SK-N-SH (cell line): Measurements from ENCODE around the gene TMEM30A. TPM values are rescaled to one million over a fixed set of nuclear protein-coding genes. Genes with fewer than 3 reads are reported as not detected.

Source experiments
- CTCF ChIA-PET: fragments of 300-600, 350-600 bp; formaldehyde crosslinking; extraction: SDS; loops from one replicate; lab custom pipeline; 2021; lab: Yijun Ruan, JAX
- POLR2A ChIA-PET: fragments of 350-600 bp; sonication (Branson Sonifier 250); formaldehyde crosslinking; extraction: SDS; loops from one replicate; lab custom pipeline; 2020; ENCODE audit warnings: antibody characterized with exemption, inconsistent platforms; lab: Yijun Ruan, JAX
- DNase-seq: peaks from one replicate; pipeline ENCODE4 v3.0.0; 2012
- H2AFZ ChIP-seq: fragments of 200-600 bp; sonication (generic); 2 replicates; pipeline ENCODE4 v1.8.1; 2016; ENCODE audit warnings: antibody characterized with exemption, mild to moderate bottlenecking, low read depth
- H3F3A ChIP-seq: fragments of 200-600 bp; sonication (generic); replicated peaks from 2 replicates; pipeline ENCODE3; 2016; ENCODE audit warnings: antibody characterized with exemption, mild to moderate bottlenecking; ENCODE audit not compliant: insufficient read depth
- H3K27ac ChIP-seq, 2 experiments: fragments of 200-500 bp in 1 of 2; fragments of 200-600 bp in 1 of 2; sonication (Bioruptor generic) in 1 of 2; sonication (generic), shearing (Covaris generic) in 1 of 2; 2 replicates each; pipeline versions ENCODE4 v1.5.1 to v1.6.1; 2014 to 2016; ENCODE audit warnings: low read depth in 2 of 2, inconsistent platforms in 1 of 2, low read length in 1 of 2, mild to moderate bottlenecking in 1 of 2, mixed read lengths in 1 of 2
- H3K27me3 ChIP-seq: fragments of 200-600 bp; sonication (generic), shearing (Covaris generic); 2 replicates; pipeline ENCODE4 v1.6.1; 2016; ENCODE audit warnings: mixed run types; ENCODE audit not compliant: insufficient read depth
- H3K36me3 ChIP-seq, 2 experiments: fragments of 200-500 bp in 1 of 2; fragments of 200-600 bp in 1 of 2; sonication (Bioruptor generic) in 1 of 2; sonication (generic) in 1 of 2; replicated peaks in 1 of 2; 2 replicates each; pipeline versions ENCODE3 to v1.5.1; 2014 to 2016; ENCODE audit warnings: low read length in 1 of 2, mild to moderate bottlenecking in 1 of 2; ENCODE audit not compliant: insufficient read depth in 2 of 2, control insufficient read depth in 1 of 2
- H3K4me1 ChIP-seq, 2 experiments: fragments of 200-500 bp in 1 of 2; fragments of 200-600 bp in 1 of 2; sonication (Bioruptor generic) in 1 of 2; sonication (generic), shearing (Covaris generic) in 1 of 2; 2 replicates each; pipeline versions ENCODE4 v1.5.1 to v1.6.1; 2014 to 2016; ENCODE audit warnings: low read depth in 1 of 2, low read length in 1 of 2, mixed run types in 1 of 2; ENCODE audit not compliant: insufficient read depth in 2 of 2, control insufficient read depth in 1 of 2
- H3K4me2 ChIP-seq: fragments of 200-600 bp; sonication (generic), shearing (Covaris generic); 2 replicates; pipeline ENCODE4 v1.6.1; 2017; ENCODE audit warnings: mixed run types
- H3K4me3 ChIP-seq, 2 experiments: fragments of 200-500 bp in 1 of 2; fragments of 200-600 bp in 1 of 2; sonication (Bioruptor generic) in 1 of 2; sonication (generic), shearing (Covaris generic) in 1 of 2; 2 replicates each; pipeline versions ENCODE4 v1.5.1 to v1.8.1; 2014 to 2016; ENCODE audit warnings: low read depth in 2 of 2, inconsistent platforms in 1 of 2, low read length in 1 of 2, mild to moderate bottlenecking in 1 of 2, mixed read lengths in 1 of 2, moderate library complexity in 1 of 2
- H3K79me2 ChIP-seq: fragments of 200-600 bp; sonication (generic); 2 replicates; pipeline ENCODE4 v1.8.1; 2017; ENCODE audit warnings: mild to moderate bottlenecking; ENCODE audit not compliant: insufficient read depth
- H3K9ac ChIP-seq: fragments of 200-600 bp; sonication (generic); 2 replicates; pipeline ENCODE4 v1.6.1; 2017; ENCODE audit warnings: mixed run types
- H3K9me2 ChIP-seq: fragments of 200-600 bp; sonication (generic); 2 replicates; pipeline ENCODE4 v1.6.1; 2017; ENCODE audit warnings: mixed run types
- H3K9me3 ChIP-seq: fragments of 200-600 bp; sonication (generic); 2 replicates; pipeline ENCODE4 v1.6.1; 2017; ENCODE audit warnings: mixed run types, mild to moderate bottlenecking, moderate library complexity
- H4K20me1 ChIP-seq: fragments of 200-600 bp; sonication (generic); 2 replicates; pipeline ENCODE4 v1.6.1; 2017; ENCODE audit warnings: mild to moderate bottlenecking, mixed run types; ENCODE audit not compliant: insufficient read depth
- ELF1 ChIP-seq: IDR thresholded peaks from 2 replicates; pipeline ENCODE4 v1.4.0; 2012
- FOSL2 ChIP-seq: IDR thresholded peaks from 2 replicates; pipeline ENCODE4 v1.4.0; 2012; ENCODE audit warnings: low read depth, mild to moderate bottlenecking, moderate library complexity, borderline replicate concordance
- GATA2 ChIP-seq: sonication (generic); formaldehyde crosslinking; IDR thresholded peaks from 2 replicates; pipeline ENCODE4 v1.5.0; 2020; ENCODE audit warnings: mild to moderate bottlenecking, missing genetic modification reagents
- WGBS: methylation state at CpG from one replicate; pipeline ENCODE4 v1.1.6; 2017; ENCODE audit warnings: low lambda C conversion rate; 5-methylcytosine and 5-hydroxymethylcytosine counted together
- polyA plus RNA-seq, 3 experiments: library from polyadenylated mRNA; depleted of rRNA; stranded (reverse); fragments of >200 nt; gene quantifications; 2 replicates each; pipeline ENCODE4 v1.2.3, GENCODE V29; 2012
- TF ChIP-seq, protein P1 (sequence below): IDR thresholded peaks from 2 replicates; pipeline ENCODE4 v1.6.1; 2012; ENCODE audit warnings: mild to moderate bottlenecking, low read depth, low read length, moderate library complexity

The TMEM30A gene
- polyA plus RNA-seq, 1 of the 3 experiments (the other 2 are of a cell fraction), result 22.8 TPM

DNA sequence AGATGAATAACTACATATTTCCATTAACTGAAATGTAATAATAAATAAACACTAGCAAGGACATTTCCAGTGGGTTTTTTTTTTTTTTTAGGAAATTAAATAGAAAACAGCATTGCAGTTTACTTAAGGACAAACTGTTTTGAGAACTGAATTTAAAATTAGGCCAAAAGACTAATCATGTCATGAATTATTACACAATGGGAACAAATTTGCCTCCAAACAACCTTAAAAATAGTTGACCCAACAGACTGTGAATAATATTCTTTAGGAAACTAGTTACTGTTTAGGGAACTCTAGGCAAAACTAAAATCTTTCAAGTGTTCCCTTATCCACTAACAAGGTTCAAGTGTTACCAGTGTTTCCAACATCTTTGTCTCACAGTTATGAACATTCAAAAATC lies 62.3 kb downstream of the TMEM30A start:
- Histone ChIP-seq H3K9me3 (no peaks in the 10 kb centered on the region; the same call in 1 of the 2 replicates), H3K4me3 (no peak overlapping the region), H3K4me1 (no peaks in the 10 kb centered on the region; a peak in 1 of 4 replicates), H4K20me1 (no peaks in the 10 kb centered on the region), H3F3A (no peaks in the 10 kb centered on the region), H3K9me2 (no peaks in the 10 kb centered on the region), H3K79me2 (no peaks in the 10 kb centered on the region), H3K36me3 (no peaks in the 10 kb centered on the region), H3K27ac (no peak overlapping the region), H3K4me2 (no peak overlapping the region), H3K27me3 (no peaks in the 10 kb centered on the region), H3K9ac (no peak overlapping the region), H2AFZ (no peak overlapping the region)
- ChIA-PET CTCF (interaction anchor here (1.0 to 5.0 kb wide), 2 partner anchors 12 to 18 kb away, joined by 3 to 37 read pairs; no protein-coding TSS in a partner anchor), POLR2A (no interaction called here)
- DNase-seq, result no peak
- TF ChIP-seq GATA2 (CRISPR knock-in tag), result no peak
- TF ChIP-seq, protein P1, sequence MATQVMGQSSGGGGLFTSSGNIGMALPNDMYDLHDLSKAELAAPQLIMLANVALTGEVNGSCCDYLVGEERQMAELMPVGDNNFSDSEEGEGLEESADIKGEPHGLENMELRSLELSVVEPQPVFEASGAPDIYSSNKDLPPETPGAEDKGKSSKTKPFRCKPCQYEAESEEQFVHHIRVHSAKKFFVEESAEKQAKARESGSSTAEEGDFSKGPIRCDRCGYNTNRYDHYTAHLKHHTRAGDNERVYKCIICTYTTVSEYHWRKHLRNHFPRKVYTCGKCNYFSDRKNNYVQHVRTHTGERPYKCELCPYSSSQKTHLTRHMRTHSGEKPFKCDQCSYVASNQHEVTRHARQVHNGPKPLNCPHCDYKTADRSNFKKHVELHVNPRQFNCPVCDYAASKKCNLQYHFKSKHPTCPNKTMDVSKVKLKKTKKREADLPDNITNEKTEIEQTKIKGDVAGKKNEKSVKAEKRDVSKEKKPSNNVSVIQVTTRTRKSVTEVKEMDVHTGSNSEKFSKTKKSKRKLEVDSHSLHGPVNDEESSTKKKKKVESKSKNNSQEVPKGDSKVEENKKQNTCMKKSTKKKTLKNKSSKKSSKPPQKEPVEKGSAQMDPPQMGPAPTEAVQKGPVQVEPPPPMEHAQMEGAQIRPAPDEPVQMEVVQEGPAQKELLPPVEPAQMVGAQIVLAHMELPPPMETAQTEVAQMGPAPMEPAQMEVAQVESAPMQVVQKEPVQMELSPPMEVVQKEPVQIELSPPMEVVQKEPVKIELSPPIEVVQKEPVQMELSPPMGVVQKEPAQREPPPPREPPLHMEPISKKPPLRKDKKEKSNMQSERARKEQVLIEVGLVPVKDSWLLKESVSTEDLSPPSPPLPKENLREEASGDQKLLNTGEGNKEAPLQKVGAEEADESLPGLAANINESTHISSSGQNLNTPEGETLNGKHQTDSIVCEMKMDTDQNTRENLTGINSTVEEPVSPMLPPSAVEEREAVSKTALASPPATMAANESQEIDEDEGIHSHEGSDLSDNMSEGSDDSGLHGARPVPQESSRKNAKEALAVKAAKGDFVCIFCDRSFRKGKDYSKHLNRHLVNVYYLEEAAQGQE, result no peak
- no peak for TF ChIP-seq FOSL2

DNA sequence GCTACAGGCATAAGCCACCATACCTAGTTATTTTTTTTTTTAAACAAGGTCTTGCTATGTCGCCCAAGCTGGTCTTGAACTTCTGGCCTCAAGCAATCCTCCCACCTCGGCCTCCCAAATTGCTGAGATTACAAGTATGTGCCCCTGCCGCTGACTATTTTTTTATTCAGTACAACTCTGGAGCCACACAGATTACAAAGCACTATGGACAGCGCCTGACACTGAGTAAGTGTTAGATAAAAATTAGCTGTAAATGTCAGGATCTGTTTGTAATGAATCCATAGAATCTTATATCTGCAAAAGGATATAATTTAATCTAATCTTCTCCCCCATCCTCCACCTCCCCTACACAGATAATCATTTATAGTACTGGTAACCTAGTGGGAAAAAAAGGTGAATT lies 63.5 kb downstream of the TMEM30A start:
- no peak overlapping the region for H3K9ac ChIP-seq
- CTCF ChIA-PET, result interaction anchor here (1.0 to 2.6 kb wide), 2 partner anchors 11 to 16 kb away, joined by 3 to 45 read pairs; no protein-coding TSS in a partner anchor

More for the DNA sequence above, 63.5 kb downstream of the TMEM30A start:
- H3K36me3 ChIP-seq, result no peaks in the 10 kb centered on the region
- no peak for DNase-seq
- no peak overlapping the region for H3K27ac ChIP-seq
- no peak overlapping the region for H2AFZ ChIP-seq
- H4K20me1 ChIP-seq, result no peaks in the 10 kb centered on the region
- no peaks in the 10 kb centered on the region for H3K9me3 ChIP-seq
- H3F3A ChIP-seq, result no peaks in the 10 kb centered on the region
- H3K4me3 ChIP-seq, result no peak overlapping the region
- POLR2A ChIA-PET, result no interaction called here
- H3K4me1 ChIP-seq, result no peaks in the 10 kb centered on the region; a peak in 1 of 4 replicates
- no peak overlapping the region for H3K4me2 ChIP-seq
- H3K27me3 ChIP-seq, result no peaks in the 10 kb centered on the region
- TF ChIP-seq, protein P1, result peak; percentile 62; the same call in 1 of the 2 replicates
- no peak for TF ChIP-seq ELF1
- WGBS, result 33% methylated on average over 4 of the region's 4 CpGs
- H3K79me2 ChIP-seq, result no peaks in the 10 kb centered on the region
- H3K9me2 ChIP-seq, result no peaks in the 10 kb centered on the region
